HepG2 (cell line): ENCODE data around the gene TMEM9B. TPM values are rescaled to one million over a fixed set of nuclear protein-coding genes. Genes with fewer than 3 reads are reported as not detected.

ENCODE experiments used
- ATAC-seq: fragments of 200-7000 bp; cut with Tn5 transposase; 3 replicates; pipeline ENCODE4 v1.9.1; 2020; ENCODE audit warnings: mild to moderate bottlenecking, moderate library complexity
- BruUV-seq: library from RNA; stranded (reverse); fragments of 400-500 nt; replicated peaks from 2 replicates; lab custom pipeline; 2021; lab: Mats Ljungman, UMichigan
- CTCF ChIA-PET: fragments of 300-600 bp; formaldehyde crosslinking; extraction: SDS; loops from one replicate; lab custom pipeline; 2021; ENCODE audit warnings: low total read pairs, inconsistent platforms, low intra/inter-chr PET ratio; lab: Yijun Ruan, JAX
- POLR2A ChIA-PET: fragments of 350-600 bp; sonication (Branson Sonifier 250); formaldehyde crosslinking; loops from one replicate; lab custom pipeline; 2020; ENCODE audit warnings: antibody characterized with exemption, inconsistent platforms; lab: Yijun Ruan, JAX
- DNase-seq: peaks from one replicate; pipeline ENCODE4 v3.0.0-alpha.2; 2015; ENCODE audit warnings: low spot score
- FAIRE-seq: peaks from 3 replicates; lab custom pipeline; 2011; peaks lifted over from hg19 to GRCh38; lab: Jason Lieb, UNC
- H2AFZ ChIP-seq: one replicate; pipeline ENCODE4 v1.6.1; 2011; ENCODE audit warnings: low read length, inconsistent platforms
- H3K27ac ChIP-seq: fragments of 300-600 bp; 3 replicates; pipeline ENCODE4 v1.8.0; 2011; ENCODE audit warnings: mixed run types, mild to moderate bottlenecking, mixed read lengths, low read length, inconsistent platforms; ENCODE audit not compliant: insufficient read depth; ENCODE audit errors: extremely low read length
- H3K27me3 ChIP-seq, 2 experiments: fragments of 200-600 bp in 1 of 2; 2 replicates in 1 of 2; 3 replicates in 1 of 2; pipeline versions ENCODE4 v1.6.0 to v1.8.0; 2011; ENCODE audit warnings: low read length in 2 of 2, mild to moderate bottlenecking in 2 of 2, moderate library complexity in 2 of 2, inconsistent platforms in 1 of 2; ENCODE audit not compliant: insufficient read depth in 2 of 2, control insufficient read depth in 1 of 2
- H3K36me3 ChIP-seq, 2 experiments: fragments of 200-600 bp in 1 of 2; replicated peaks in 1 of 2; 2 replicates in 1 of 2; 3 replicates in 1 of 2; pipeline versions ENCODE4 v1.5.1 to v1.8.0; 2011; ENCODE audit warnings: low read length in 2 of 2, inconsistent platforms in 1 of 2; ENCODE audit not compliant: insufficient read depth in 2 of 2, control insufficient read depth in 1 of 2
- H3K4me1 ChIP-seq: 2 replicates; pipeline ENCODE4 v1.5.1; 2012; ENCODE audit warnings: low read length, inconsistent platforms; ENCODE audit not compliant: insufficient read depth
- H3K4me2 ChIP-seq: 2 replicates; pipeline ENCODE4 v1.6.0; 2011; ENCODE audit warnings: low read depth, low read length, inconsistent platforms
- H3K4me3 ChIP-seq, 3 experiments: fragments of 200-600 bp in 1 of 3; sonication (generic), shearing (Covaris generic) in 1 of 3; replicated peaks in 1 of 3; 2 replicates each; pipeline ENCODE4 v1.5.1; 2011 to 2016; ENCODE audit warnings: low read length in 3 of 3, inconsistent platforms in 2 of 3, low read depth in 2 of 3, mild to moderate bottlenecking in 2 of 3, control low read depth in 1 of 3, mixed read lengths in 1 of 3; ENCODE audit not compliant: insufficient read depth in 1 of 3
- H3K79me2 ChIP-seq: one replicate; pipeline ENCODE4 v1.6.1; 2011; ENCODE audit warnings: low read length, inconsistent platforms; ENCODE audit not compliant: insufficient read depth
- H3K9ac ChIP-seq: 2 replicates; pipeline ENCODE4 v1.6.0; 2011; ENCODE audit warnings: mild to moderate bottlenecking, low read depth, low read length, inconsistent platforms; ENCODE audit not compliant: insufficient read depth
- H3K9me3 ChIP-seq: 2 replicates; pipeline ENCODE4 v1.5.1; 2012; ENCODE audit warnings: mild to moderate bottlenecking, low read length
- H4K20me1 ChIP-seq: 2 replicates; pipeline ENCODE4 v1.6.0; 2011; ENCODE audit warnings: inconsistent platforms, mild to moderate bottlenecking, low read length, moderate library complexity; ENCODE audit not compliant: insufficient read depth
- BHLHE40 ChIP-seq: IDR thresholded peaks from 2 replicates; pipeline ENCODE4 v1.6.1; 2011; ENCODE audit warnings: low read length, improper control_type of control experiment
- CAMTA2 ChIP-seq: sonication (generic); formaldehyde crosslinking; IDR thresholded peaks from 2 replicates; pipeline ENCODE4 v1.4.0; 2020; ENCODE audit warnings: mild to moderate bottlenecking, missing genetic modification reagents, borderline replicate concordance
- JUN ChIP-seq: sonication (generic); formaldehyde crosslinking; IDR thresholded peaks from 2 replicates; pipeline ENCODE4 v1.4.0; 2020; ENCODE audit warnings: mild to moderate bottlenecking, missing genetic modification reagents
- KLF15 ChIP-seq: sonication (generic); formaldehyde crosslinking; IDR thresholded peaks from 2 replicates; pipeline ENCODE4 v1.8.1; 2023; ENCODE audit warnings: borderline replicate concordance, mild to moderate bottlenecking, inconsistent platforms, missing genetic modification reagents, mixed read lengths
- NR3C1 ChIP-seq: sonication (generic); formaldehyde crosslinking; IDR thresholded peaks from 2 replicates; pipeline ENCODE4 v1.4.0; 2020; ENCODE audit warnings: missing genetic modification reagents
- PHF5A ChIP-seq: IDR thresholded peaks from one replicate; pipeline ENCODE4 v1.6.1; 2018; ENCODE audit warnings: low read depth, missing genetic modification reagents; ENCODE audit not compliant: unreplicated experiment
- SRSF4 ChIP-seq: fragments of 200-400 bp; formaldehyde crosslinking; IDR thresholded peaks from one replicate; pipeline ENCODE4 v1.6.1; 2018; ENCODE audit warnings: mild to moderate bottlenecking, low read depth, low read length, moderate library complexity; ENCODE audit not compliant: poor library complexity, severe bottlenecking
- TAF1 ChIP-seq: sonication (generic); formaldehyde crosslinking; IDR thresholded peaks from 2 replicates; pipeline ENCODE4 v1.4.0; 2020; ENCODE audit warnings: missing genetic modification reagents
- TEAD3 ChIP-seq: optimal IDR thresholded peaks from 2 replicates; pipeline ENCODE3; 2016; ENCODE audit warnings: borderline replicate concordance
- ZNF292 ChIP-seq: sonication (generic); formaldehyde crosslinking; IDR thresholded peaks from 2 replicates; pipeline ENCODE4 v1.8.1; 2022; ENCODE audit warnings: mild to moderate bottlenecking, low read depth, missing genetic modification reagents, borderline replicate concordance
- ZNF501 ChIP-seq: sonication (generic); formaldehyde crosslinking; IDR thresholded peaks from 2 replicates; pipeline ENCODE4 v1.5.1; 2020; ENCODE audit warnings: mild to moderate bottlenecking, moderate library complexity, missing genetic modification reagents
- ZNF790 ChIP-seq: sonication (generic); formaldehyde crosslinking; IDR thresholded peaks from 2 replicates; pipeline ENCODE4 v1.8.0; 2022; ENCODE audit warnings: missing genetic modification reagents, mild to moderate bottlenecking, borderline replicate concordance
- ZNF879 ChIP-seq: sonication (generic); formaldehyde crosslinking; IDR thresholded peaks from 2 replicates; pipeline ENCODE4 v1.8.1; 2023; ENCODE audit warnings: missing genetic modification reagents
- WGBS: methylation state at CpG from one replicate; pipeline ENCODE4 v1.1.6; 2017; ENCODE audit warnings: low lambda C conversion rate; 5-methylcytosine and 5-hydroxymethylcytosine counted together
- in situ Hi-C: cut with HindIII; loops from 2 replicates; pipeline ENCODE4 v1.10.0; 2017; ENCODE audit warnings: low pct_unique_long_range_greater_than_20kb; ENCODE audit not compliant: extremely low pct_ligation_motif_present
- intact Hi-C: fragments of 100-400 bp; cut with micrococcal nuclease; formaldehyde crosslinking; loops from one replicate; pipeline ENCODE4 v1.10.0; 2022; ENCODE audit not compliant: unreplicated experiment
- polyA plus RNA-seq, 8 experiments: library from polyadenylated mRNA; depleted of rRNA in 3 of 8; stranded (reverse) in 7 of 8; unstranded in 1 of 8; fragments of >200 nt; fragmentation: Illumina TruSeq in 4 of 8; extraction: Trizol in 4 of 8; gene quantifications; 2 replicates each; pipeline versions ENCODE4 v1.2.1 to v1.2.3, GENCODE V29; 2011 to 2016; ENCODE audit warnings: low read depth in 4 of 8, missing spikeins in 1 of 8, mixed read lengths in 1 of 8; ENCODE audit not compliant: insufficient read depth in 1 of 8
- total RNA-seq, 5 experiments: library from RNA; depleted of rRNA; stranded (reverse); fragments of >200 nt; fragmentation: Illumina TruSeq; extraction: Trizol; gene quantifications; 2 replicates each; pipeline ENCODE4 v1.2.3, GENCODE V29; 2016; ENCODE audit warnings: low read depth in 1 of 5
- TF ChIP-seq, protein P1 (sequence below): sonication (generic); formaldehyde crosslinking; IDR thresholded peaks from 2 replicates; pipeline ENCODE4 v1.8.0; 2023; ENCODE audit warnings: mild to moderate bottlenecking, missing genetic modification reagents
- TF ChIP-seq, protein P2 (sequence below): sonication (generic); formaldehyde crosslinking; IDR thresholded peaks from 2 replicates; pipeline ENCODE4 v1.4.0; 2020; ENCODE audit warnings: missing genetic modification reagents
- TF ChIP-seq, protein P3 (sequence below): IDR thresholded peaks from 2 replicates; pipeline ENCODE4 v1.6.1; 2016; ENCODE audit warnings: mild to moderate bottlenecking
- TF ChIP-seq, protein P4 (sequence below): sonication (generic); formaldehyde crosslinking; IDR thresholded peaks from 2 replicates; pipeline ENCODE4 v1.8.1; 2023; ENCODE audit warnings: mild to moderate bottlenecking, missing genetic modification reagents
- TF ChIP-seq, protein P5 (sequence below): IDR thresholded peaks from 2 replicates; pipeline ENCODE4 v1.6.1; 2016; ENCODE audit warnings: mild to moderate bottlenecking, missing biosample characterization, missing genetic modification reagents

Gene TMEM9B
- total and polyA plus RNA-seq, 2 of the 13 experiments (the other 11 are each of a cell fraction or from before 2014, with no cell fraction given): 12.4 to 20.8 TPM

DNA sequence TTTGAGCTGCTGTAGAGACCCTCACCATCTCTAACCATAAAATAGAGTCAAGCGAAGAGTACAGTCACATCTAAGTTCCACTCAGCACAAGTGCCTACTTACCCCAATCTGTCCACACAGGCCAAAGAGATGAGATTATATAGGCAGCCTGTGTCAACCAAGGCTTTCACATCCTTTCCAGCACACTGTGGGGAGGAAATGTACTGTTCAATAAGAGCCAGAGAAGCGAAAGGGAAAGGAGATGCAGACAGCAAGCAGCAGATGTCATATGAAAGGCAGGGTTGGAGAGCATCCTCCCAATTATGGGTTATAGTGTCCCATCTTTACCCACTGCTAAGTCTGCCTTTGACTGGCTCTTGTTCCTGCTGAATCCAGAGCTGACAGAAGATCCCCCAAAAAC is 23.2 kb upstream of the TMEM9B start:
- H3K27ac ChIP-seq: no peak overlapping the region
- no peak overlapping the region for H3K4me3 ChIP-seq
- in situ Hi-C loops (no loop called here), intact Hi-C loops (no loop called here)
- H3K36me3 ChIP-seq: no peaks in the 10 kb centered on the region
- peaks cover 16% of the 10 kb centered on the region for H3K4me1 ChIP-seq
- CTCF ChIA-PET: no interaction called here
- H2AFZ ChIP-seq: no peak overlapping the region
- FAIRE-seq: no peak
- H3K27me3 ChIP-seq: peaks cover 0 to 17% of the 10 kb centered on the region in 2 experiments; a peak in 1 of 5 replicates
- H3K9me3 ChIP-seq: no peaks in the 10 kb centered on the region
- WGBS: 50% methylated on average over 2 of the region's 2 CpGs
- H3K79me2 ChIP-seq: no peaks in the 10 kb centered on the region
- no TSS peak for BruUV-seq
- H3K9ac ChIP-seq: no peak overlapping the region
- no peak overlapping the region for H3K4me2 ChIP-seq
- no peak for DNase-seq
- H4K20me1 ChIP-seq: no peaks in the 10 kb centered on the region
- POLR2A ChIA-PET: no interaction called here
- ATAC-seq: peak; percentile 33; the same call in 2 of the 3 replicates
- TF ChIP-seq CAMTA2 (no peak), NR3C1 (no peak), ZNF790 (no peak), SRSF4 (no peak), ZNF501 (CRISPR knock-in tag) (no peak), TAF1 (CRISPR knock-in tag) (no peak), BHLHE40 (no peak), KLF15 (no peak), ZNF879 (no peak), JUN (CRISPR knock-in tag) (no peak), ZNF292 (no peak), TEAD3 (CRISPR knock-in tag) (no peak), PHF5A (CRISPR knock-in tag) (no peak)
- TF ChIP-seq, protein P1, sequence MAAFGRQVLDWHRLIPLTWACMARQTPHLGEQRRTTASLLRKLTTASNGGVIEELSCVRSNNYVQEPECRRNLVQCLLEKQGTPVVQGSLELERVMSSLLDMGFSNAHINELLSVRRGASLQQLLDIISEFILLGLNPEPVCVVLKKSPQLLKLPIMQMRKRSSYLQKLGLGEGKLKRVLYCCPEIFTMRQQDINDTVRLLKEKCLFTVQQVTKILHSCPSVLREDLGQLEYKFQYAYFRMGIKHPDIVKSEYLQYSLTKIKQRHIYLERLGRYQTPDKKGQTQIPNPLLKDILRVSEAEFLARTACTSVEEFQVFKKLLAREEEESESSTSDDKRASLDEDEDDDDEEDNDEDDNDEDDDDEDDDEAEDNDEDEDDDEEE (CRISPR knock-in tag): no peak
- TF ChIP-seq, protein P2, sequence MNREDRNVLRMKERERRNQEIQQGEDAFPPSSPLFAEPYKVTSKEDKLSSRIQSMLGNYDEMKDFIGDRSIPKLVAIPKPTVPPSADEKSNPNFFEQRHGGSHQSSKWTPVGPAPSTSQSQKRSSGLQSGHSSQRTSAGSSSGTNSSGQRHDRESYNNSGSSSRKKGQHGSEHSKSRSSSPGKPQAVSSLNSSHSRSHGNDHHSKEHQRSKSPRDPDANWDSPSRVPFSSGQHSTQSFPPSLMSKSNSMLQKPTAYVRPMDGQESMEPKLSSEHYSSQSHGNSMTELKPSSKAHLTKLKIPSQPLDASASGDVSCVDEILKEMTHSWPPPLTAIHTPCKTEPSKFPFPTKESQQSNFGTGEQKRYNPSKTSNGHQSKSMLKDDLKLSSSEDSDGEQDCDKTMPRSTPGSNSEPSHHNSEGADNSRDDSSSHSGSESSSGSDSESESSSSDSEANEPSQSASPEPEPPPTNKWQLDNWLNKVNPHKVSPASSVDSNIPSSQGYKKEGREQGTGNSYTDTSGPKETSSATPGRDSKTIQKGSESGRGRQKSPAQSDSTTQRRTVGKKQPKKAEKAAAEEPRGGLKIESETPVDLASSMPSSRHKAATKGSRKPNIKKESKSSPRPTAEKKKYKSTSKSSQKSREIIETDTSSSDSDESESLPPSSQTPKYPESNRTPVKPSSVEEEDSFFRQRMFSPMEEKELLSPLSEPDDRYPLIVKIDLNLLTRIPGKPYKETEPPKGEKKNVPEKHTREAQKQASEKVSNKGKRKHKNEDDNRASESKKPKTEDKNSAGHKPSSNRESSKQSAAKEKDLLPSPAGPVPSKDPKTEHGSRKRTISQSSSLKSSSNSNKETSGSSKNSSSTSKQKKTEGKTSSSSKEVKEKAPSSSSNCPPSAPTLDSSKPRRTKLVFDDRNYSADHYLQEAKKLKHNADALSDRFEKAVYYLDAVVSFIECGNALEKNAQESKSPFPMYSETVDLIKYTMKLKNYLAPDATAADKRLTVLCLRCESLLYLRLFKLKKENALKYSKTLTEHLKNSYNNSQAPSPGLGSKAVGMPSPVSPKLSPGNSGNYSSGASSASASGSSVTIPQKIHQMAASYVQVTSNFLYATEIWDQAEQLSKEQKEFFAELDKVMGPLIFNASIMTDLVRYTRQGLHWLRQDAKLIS: no peak
- TF ChIP-seq, protein P3, sequence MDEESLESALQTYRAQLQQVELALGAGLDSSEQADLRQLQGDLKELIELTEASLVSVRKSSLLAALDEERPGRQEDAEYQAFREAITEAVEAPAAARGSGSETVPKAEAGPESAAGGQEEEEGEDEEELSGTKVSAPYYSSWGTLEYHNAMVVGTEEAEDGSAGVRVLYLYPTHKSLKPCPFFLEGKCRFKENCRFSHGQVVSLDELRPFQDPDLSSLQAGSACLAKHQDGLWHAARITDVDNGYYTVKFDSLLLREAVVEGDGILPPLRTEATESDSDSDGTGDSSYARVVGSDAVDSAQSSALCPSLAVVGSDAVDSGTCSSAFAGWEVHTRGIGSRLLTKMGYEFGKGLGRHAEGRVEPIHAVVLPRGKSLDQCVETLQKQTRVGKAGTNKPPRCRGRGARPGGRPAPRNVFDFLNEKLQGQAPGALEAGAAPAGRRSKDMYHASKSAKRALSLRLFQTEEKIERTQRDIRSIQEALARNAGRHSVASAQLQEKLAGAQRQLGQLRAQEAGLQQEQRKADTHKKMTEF (CRISPR knock-in tag): no peak
- TF ChIP-seq, protein P4, sequence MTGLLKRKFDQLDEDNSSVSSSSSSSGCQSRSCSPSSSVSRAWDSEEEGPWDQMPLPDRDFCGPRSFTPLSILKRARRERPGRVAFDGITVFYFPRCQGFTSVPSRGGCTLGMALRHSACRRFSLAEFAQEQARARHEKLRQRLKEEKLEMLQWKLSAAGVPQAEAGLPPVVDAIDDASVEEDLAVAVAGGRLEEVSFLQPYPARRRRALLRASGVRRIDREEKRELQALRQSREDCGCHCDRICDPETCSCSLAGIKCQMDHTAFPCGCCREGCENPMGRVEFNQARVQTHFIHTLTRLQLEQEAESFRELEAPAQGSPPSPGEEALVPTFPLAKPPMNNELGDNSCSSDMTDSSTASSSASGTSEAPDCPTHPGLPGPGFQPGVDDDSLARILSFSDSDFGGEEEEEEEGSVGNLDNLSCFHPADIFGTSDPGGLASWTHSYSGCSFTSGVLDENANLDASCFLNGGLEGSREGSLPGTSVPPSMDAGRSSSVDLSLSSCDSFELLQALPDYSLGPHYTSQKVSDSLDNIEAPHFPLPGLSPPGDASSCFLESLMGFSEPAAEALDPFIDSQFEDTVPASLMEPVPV (CRISPR knock-in tag): no peak
- TF ChIP-seq, protein P5, sequence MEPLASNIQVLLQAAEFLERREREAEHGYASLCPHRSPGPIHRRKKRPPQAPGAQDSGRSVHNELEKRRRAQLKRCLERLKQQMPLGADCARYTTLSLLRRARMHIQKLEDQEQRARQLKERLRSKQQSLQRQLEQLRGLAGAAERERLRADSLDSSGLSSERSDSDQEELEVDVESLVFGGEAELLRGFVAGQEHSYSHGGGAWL: no peak
